CD14-positive monocyte (primary cell): ENCODE measurements around the gene ZNF692. TPM values are rescaled to one million over a fixed set of nuclear protein-coding genes. Genes with fewer than 3 reads are reported as not detected.
A peak's percentile ranks its signal among the peaks of the same experiment; 100 is the strongest.

Experiments
- DNase-seq, 3 donors: peaks; one replicate each; pipeline ENCODE4 v3.0.0-alpha.2; 2011 to 2022
- H2AFZ ChIP-seq: 2 replicates; pipeline ENCODE4 v1.6.0; 2012; ENCODE audit warnings: mild to moderate bottlenecking, low read depth, low read length, inconsistent platforms; ENCODE audit not compliant: insufficient read depth, poor library complexity, severe bottlenecking
- H3K27ac ChIP-seq, 2 donors: 1 replicate in 1 of 2; 2 replicates in 1 of 2; pipeline ENCODE4 v1.5.1; 2012 to 2013; ENCODE audit warnings: low read length in 2 of 2, control low read depth in 1 of 2, inconsistent platforms in 1 of 2, low read depth in 1 of 2, mild to moderate bottlenecking in 1 of 2
- H3K27me3 ChIP-seq, 2 donors: one replicate each; pipeline versions ENCODE4 v1.6.0 to v1.6.1; 2011 to 2013; ENCODE audit warnings: low read length in 2 of 2; ENCODE audit not compliant: control insufficient read depth in 2 of 2, insufficient read depth in 2 of 2
- H3K36me3 ChIP-seq, 2 donors: replicated peaks in 1 of 2; 1 replicate in 1 of 2; 2 replicates in 1 of 2; pipeline versions ENCODE4 v1.5.1 to v1.6.1; 2012 to 2013; ENCODE audit warnings: low read length in 2 of 2, control low read depth in 1 of 2, inconsistent platforms in 1 of 2, mild to moderate bottlenecking in 1 of 2; ENCODE audit not compliant: insufficient read depth in 2 of 2, control insufficient read depth in 1 of 2
- H3K4me1 ChIP-seq, 2 donors: 1 replicate in 1 of 2; 2 replicates in 1 of 2; pipeline versions ENCODE4 v1.5.1 to v1.6.1; 2012 to 2013; ENCODE audit warnings: low read length in 2 of 2, control low read depth in 1 of 2, inconsistent platforms in 1 of 2, mild to moderate bottlenecking in 1 of 2, moderate library complexity in 1 of 2; ENCODE audit not compliant: insufficient read depth in 2 of 2, control insufficient read depth in 1 of 2
- H3K4me2 ChIP-seq: replicated peaks from 2 replicates; pipeline ENCODE3; 2012; ENCODE audit warnings: low read length, moderate library complexity, mild to moderate bottlenecking; ENCODE audit not compliant: poor library complexity, severe bottlenecking; ENCODE audit errors: extremely low read depth
- H3K4me3 ChIP-seq, 3 experiments: fragments of 200-600 bp in 1 of 3; sonication (generic) in 1 of 3; replicated peaks in 1 of 3; 1 replicate in 2 of 3; 2 replicates in 1 of 3; pipeline ENCODE4 v1.5.1; 2011 to 2013; ENCODE audit warnings: low read length in 3 of 3, mild to moderate bottlenecking in 3 of 3, control low read depth in 2 of 3, low read depth in 2 of 3, inconsistent platforms in 1 of 3, moderate library complexity in 1 of 3
- H3K79me2 ChIP-seq: 2 replicates; pipeline ENCODE4 v1.6.0; 2012; ENCODE audit warnings: mild to moderate bottlenecking, control low read depth, inconsistent platforms, low read length, moderate library complexity; ENCODE audit not compliant: insufficient read depth
- H3K9ac ChIP-seq: 2 replicates; pipeline ENCODE4 v1.6.0; 2017; ENCODE audit warnings: low read length, mild to moderate bottlenecking; ENCODE audit not compliant: insufficient read depth, poor library complexity, severe bottlenecking
- H3K9me3 ChIP-seq, 2 donors: replicated peaks in 1 of 2; 1 replicate in 1 of 2; 2 replicates in 1 of 2; pipeline versions ENCODE4 v1.5.1 to v1.6.1; 2012 to 2013; ENCODE audit warnings: low read length in 2 of 2, control low read depth in 1 of 2; ENCODE audit not compliant: control insufficient read depth in 1 of 2, insufficient read depth in 1 of 2
- H4K20me1 ChIP-seq: 2 replicates; pipeline ENCODE4 v1.6.0; 2012; ENCODE audit warnings: mild to moderate bottlenecking, low read length, control low read depth, moderate library complexity; ENCODE audit not compliant: insufficient read depth
- H3K27ac Mint-ChIP-seq, 7 donors: one replicate each; pipeline ENCODE4 v1.8.0; 2020; ENCODE audit warnings: mild to moderate bottlenecking in 7 of 7, mixed read lengths in 7 of 7, moderate library complexity in 6 of 7, inconsistent platforms in 2 of 7
- H3K27me3 Mint-ChIP-seq, 3 donors: one replicate each; pipeline ENCODE4 v1.8.0; 2021 to 2022; ENCODE audit warnings: low read depth in 3 of 3, mild to moderate bottlenecking in 3 of 3, mixed read lengths in 3 of 3, moderate library complexity in 3 of 3, inconsistent platforms in 1 of 3
- H3K36me3 Mint-ChIP-seq, 2 donors: one replicate each; pipeline ENCODE4 v1.8.0; 2020; ENCODE audit warnings: mixed read lengths in 2 of 2, inconsistent platforms in 1 of 2, mild to moderate bottlenecking in 1 of 2
- H3K4me1 Mint-ChIP-seq: one replicate; pipeline ENCODE4 v1.8.0; 2020; ENCODE audit warnings: mild to moderate bottlenecking, mixed read lengths
- H3K4me3 Mint-ChIP-seq, 2 donors: one replicate each; pipeline ENCODE4 v1.8.0; 2020; ENCODE audit warnings: mild to moderate bottlenecking in 2 of 2, mixed read lengths in 2 of 2, moderate library complexity in 1 of 2
- H3K9me3 Mint-ChIP-seq, 7 donors: one replicate each; pipeline ENCODE4 v1.8.0; 2020 to 2022; ENCODE audit warnings: mixed read lengths in 7 of 7, mild to moderate bottlenecking in 6 of 7, moderate library complexity in 6 of 7, inconsistent platforms in 2 of 7
- CTCF ChIP-seq: fragments of 200-600 bp; IDR thresholded peaks from one replicate; pipeline ENCODE4 v1.8.0; 2022; ENCODE audit warnings: antibody characterized with exemption, mild to moderate bottlenecking
- WGBS: methylation state at CpG from one replicate; pipeline ENCODE4 v1.1.5; 2013; ENCODE audit warnings: missing lambda C conversion rate; ENCODE audit not compliant: insufficient coverage; 5-methylcytosine and 5-hydroxymethylcytosine counted together
- intact Hi-C, 2 donors: fragments of 100-400 bp; cut with micrococcal nuclease; formaldehyde crosslinking; loops; one replicate each; pipeline versions ENCODE4 v1.15.0 to v1.15.1; 2023
- polyA plus RNA-seq, 3 donors: library from polyadenylated mRNA; depleted of rRNA in 1 of 3; unstranded in 2 of 3; stranded (reverse) in 1 of 3; fragments of 300-500 nt in 2 of 3; fragments of >200 nt in 1 of 3; fragmentation: Illumina TruSeq in 2 of 3; gene quantifications; 1 replicate in 2 of 3; 2 replicates in 1 of 3; pipeline ENCODE4 v1.2.3, GENCODE V29; 2012 to 2021

The ZNF692 gene
- polyA plus RNA-seq, 3 donors = 2.2 to 59.0 (median 2.4) TPM

DNA sequence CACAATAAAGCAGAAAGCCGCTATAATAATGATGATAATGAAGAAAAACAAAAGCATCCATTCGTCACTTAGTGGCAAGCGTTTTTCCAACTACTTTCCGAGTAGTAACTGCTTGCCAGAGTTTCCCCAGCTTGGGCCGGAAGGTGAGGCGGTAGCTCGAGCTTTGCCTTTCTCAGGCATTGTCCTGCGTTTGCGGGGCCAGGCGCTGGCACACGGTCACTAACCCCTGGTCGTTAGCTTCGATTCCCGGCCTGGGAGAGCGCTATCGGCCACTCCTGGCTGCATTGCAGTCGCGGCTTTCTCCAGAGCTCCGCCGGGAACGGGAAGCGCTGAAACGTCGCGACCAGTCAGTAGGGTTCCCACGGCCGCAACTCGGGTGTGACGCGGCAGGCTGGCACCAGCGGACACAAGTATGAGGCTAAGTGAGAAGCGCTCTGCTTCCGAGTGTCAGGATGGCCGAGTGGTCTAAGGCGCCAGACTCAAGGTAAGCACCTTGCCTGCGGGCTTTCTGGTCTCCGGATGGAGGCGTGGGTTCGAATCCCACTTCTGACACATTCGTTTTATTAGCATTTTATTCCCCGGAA, 14.6 kb upstream of the ZNF692 start:
- 0% methylated on average over 33 of the region's 41 CpGs for WGBS
- Histone ChIP-seq H3K36me3 (no peaks in the 10 kb centered on the region), H3K4me1 (peaks cover 16 to 19% of the 10 kb centered on the region in 2 donors), H3K79me2 (no peaks in the 10 kb centered on the region), H3K27me3 (no peaks in the 10 kb centered on the region), H3K4me3 (peak overlapping the region; percentile 65 to 94 (median 71)), H2AFZ (peak overlapping the region; percentile 93), H4K20me1 (no peaks in the 10 kb centered on the region), H3K9ac (peak overlapping the region; percentile 79), H3K9me3 (no peaks in the 10 kb centered on the region), H3K27ac (peak overlapping the region; percentile 92), H3K4me2 (peak overlapping the region; percentile 91)
- Mint-ChIP-seq H3K4me1 (peaks cover 18% of the 10 kb centered on the region), H3K36me3 (no peaks in the 10 kb centered on the region), H3K9me3 (no peaks in the 10 kb centered on the region), H3K27me3 (peaks cover 0 to 3% (median 0%) of the 10 kb centered on the region in 3 donors), H3K27ac (peak overlapping the region; percentile 92 to 98 (median 97)), H3K4me3 (peak overlapping the region; percentile 91 to 95)
- TF ChIP-seq CTCF = no peak
- intact Hi-C loops = no loop called here
- DNase-seq = peak; percentile 93 to 95 (median 94)

GRCh38 chr1:248872752-248873408, 14.0 kb upstream of the ZNF692 start:
- Histone ChIP-seq H3K9me3 (no peaks in the 10 kb centered on the region), H3K27ac (peak overlapping the region; percentile 92), H3K4me2 (peak overlapping the region; percentile 91), H3K27me3 (no peaks in the 10 kb centered on the region), H3K9ac (peak overlapping the region; percentile 79), H3K36me3 (no peaks in the 10 kb centered on the region), H4K20me1 (no peaks in the 10 kb centered on the region), H3K4me3 (peak overlapping the region; percentile 65 to 94 (median 71)), H3K79me2 (no peaks in the 10 kb centered on the region), H3K4me1 (peaks cover 16 to 19% of the 10 kb centered on the region in 2 donors), H2AFZ (peak overlapping the region; percentile 93)
- Mint-ChIP-seq H3K27me3 (peaks cover 0 to 3% (median 0%) of the 10 kb centered on the region in 3 donors), H3K4me1 (peaks cover 18% of the 10 kb centered on the region), H3K27ac (peak overlapping the region; percentile 92 to 98 (median 97)), H3K4me3 (peak overlapping the region; percentile 91 to 95), H3K36me3 (no peaks in the 10 kb centered on the region), H3K9me3 (no peaks in the 10 kb centered on the region)
- intact Hi-C loops = no loop called here
- DNase-seq = peak; percentile 30 to 59 (median 49)
- TF ChIP-seq CTCF = no peak
- WGBS = 0% methylated on average over 12 of the region's 31 CpGs
